ENCODE measurements around the gene SLC35A3.

The SLC35A3 gene

DNA sequence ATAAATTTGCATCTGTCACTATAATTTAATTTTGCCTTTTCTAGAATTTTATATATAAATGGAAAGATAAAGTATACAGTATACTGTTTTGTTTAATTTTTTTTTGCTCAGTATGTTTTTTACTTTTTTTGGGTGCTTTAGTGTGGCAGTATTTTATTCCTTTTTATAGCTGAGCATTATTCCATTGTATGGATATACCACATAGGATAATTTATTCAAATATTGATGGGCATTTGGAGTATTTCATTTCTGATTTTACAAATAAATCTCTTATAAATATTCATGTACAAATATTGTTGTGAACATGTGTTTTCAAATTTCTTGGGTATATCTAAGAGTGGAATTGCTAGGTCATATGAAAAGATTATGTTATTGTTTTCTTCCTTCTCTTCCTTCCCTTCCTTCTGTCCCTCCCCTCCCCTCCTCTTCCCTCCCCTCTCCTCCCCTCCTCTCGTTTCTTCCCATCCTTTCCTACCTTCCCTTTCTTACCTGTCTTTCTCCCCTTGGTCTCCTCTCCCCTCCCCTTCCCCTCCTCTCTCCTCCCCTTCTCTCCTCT, 18.5 kb downstream of the SLC35A3 start:
- Histone ChIP-seq H2AK5ac (ENCODE audit: low read depth, low read length) (no peak overlapping the region), H2AFZ (ENCODE audit: low read length) (no peak overlapping the region), H2BK15ac (ENCODE audit: low read length) (no peak overlapping the region), H3K4me2 (ENCODE audit: insufficient read depth, low read length, poor library complexity, severe bottlenecking) (no peak overlapping the region), H3K4me3 (ENCODE audit: low read length in 2 of 2) (no peak overlapping the region), H3K36me3 (replicated peaks in 1 of 2; ENCODE audit: control insufficient read depth in 2 of 2, insufficient read depth in 2 of 2, low read length in 2 of 2) (no peaks in the 10 kb centered on the region), H4K91ac (ENCODE audit: low read depth, low read length, poor library complexity) (no peak overlapping the region), H3K9me3 (replicated peaks in 1 of 2; ENCODE audit: control insufficient read depth in 2 of 2, insufficient read depth in 1 of 2, low read depth in 1 of 2, low read length in 2 of 2) (peaks cover 1 to 12% of the 10 kb centered on the region in 2 donors), H3K79me1 (ENCODE audit: low read depth, low read length) (no peaks in the 10 kb centered on the region), H3K27ac (replicated peaks; ENCODE audit: low read length) (no peak overlapping the region), H4K8ac (ENCODE audit: low read depth, low read length) (no peak overlapping the region), H3K18ac (ENCODE audit: low read length) (no peak overlapping the region), H3K23ac (ENCODE audit: low read depth, low read length, poor library complexity) (no peak overlapping the region), H3K14ac (ENCODE audit: low read length) (no peak overlapping the region), H2BK5ac (ENCODE audit: low read length) (no peak overlapping the region), H3K27me3 (ENCODE audit: control insufficient read depth in 3 of 3, insufficient read depth in 3 of 3, low read depth in 1 of 3, low read length in 3 of 3) (no peaks in the 10 kb centered on the region), H2BK120ac (ENCODE audit: low read depth, low read length) (no peak overlapping the region), H3K4me1 (ENCODE audit: control insufficient read depth in 2 of 2, insufficient read depth in 1 of 2, low read depth in 1 of 2, low read length in 2 of 2) (no peaks in the 10 kb centered on the region), H2BK12ac (ENCODE audit: low read length) (no peak overlapping the region), H3K9ac (ENCODE audit: low read depth, low read length, poor library complexity) (no peak overlapping the region), H3K4ac (ENCODE audit: low read length) (no peak overlapping the region)
- WGBS, 2 donors (ENCODE audit: extremely low coverage in 2 of 2, insufficient read length in 2 of 2, insufficient replicate concordance in 1 of 2), result no CpG with 5 or more reads among the region's 1 CpG
- no peak for DNase-seq (ENCODE audit: low spot score)

DNA sequence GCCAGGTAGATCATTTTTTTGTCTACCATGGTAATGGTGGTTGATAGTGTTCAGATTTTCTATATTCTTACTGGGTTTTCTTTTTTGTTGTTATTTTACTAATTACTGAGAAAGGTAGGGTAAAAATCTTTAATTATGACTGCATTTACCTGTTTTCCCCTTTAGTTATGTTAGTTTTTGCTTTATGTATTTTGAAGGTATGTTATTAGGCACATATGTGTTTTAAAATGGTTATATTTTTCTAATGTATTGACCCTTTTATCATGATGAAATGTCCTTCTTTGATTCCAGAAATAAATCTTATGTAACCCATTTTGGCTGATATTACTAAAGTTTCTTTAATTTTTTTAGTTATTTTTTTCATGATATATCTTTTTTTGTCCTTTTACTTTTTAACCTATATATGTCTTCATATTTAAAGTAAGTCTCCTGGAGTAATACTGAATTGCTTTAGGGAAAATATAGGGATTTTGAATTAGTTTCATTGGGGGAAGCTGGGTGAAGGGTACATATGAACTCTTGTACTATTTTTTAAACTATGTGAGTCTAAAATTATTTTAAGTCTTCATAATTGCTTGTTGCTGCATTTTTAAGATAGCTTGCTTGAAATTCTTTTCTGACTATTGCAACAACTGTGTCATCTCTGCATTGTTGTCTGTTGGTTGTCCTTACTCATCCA, 22.4 kb downstream of the SLC35A3 start:
- H3K36me3 ChIP-seq (replicated peaks in 1 of 2; ENCODE audit: control insufficient read depth in 2 of 2, insufficient read depth in 2 of 2, low read length in 2 of 2), result peaks cover 0 to 11% of the 10 kb centered on the region in 2 donors
- H3K23ac ChIP-seq (ENCODE audit: low read depth, low read length, poor library complexity), result no peak overlapping the region
- no peak overlapping the region for H4K91ac ChIP-seq (ENCODE audit: low read depth, low read length, poor library complexity)
- H3K4ac ChIP-seq (ENCODE audit: low read length), result no peak overlapping the region
- H3K4me3 ChIP-seq (ENCODE audit: low read length in 2 of 2), result no peak overlapping the region
- no peak overlapping the region for H2AFZ ChIP-seq (ENCODE audit: low read length)
- H2BK120ac ChIP-seq (ENCODE audit: low read depth, low read length), result no peak overlapping the region
- no peak overlapping the region for H4K8ac ChIP-seq (ENCODE audit: low read depth, low read length)
- H3K9me3 ChIP-seq (replicated peaks in 1 of 2; ENCODE audit: control insufficient read depth in 2 of 2, insufficient read depth in 1 of 2, low read depth in 1 of 2, low read length in 2 of 2), result peaks cover 1 to 12% of the 10 kb centered on the region in 2 donors
- no peak overlapping the region for H3K18ac ChIP-seq (ENCODE audit: low read length)
- H3K79me1 ChIP-seq (ENCODE audit: low read depth, low read length), result no peaks in the 10 kb centered on the region
- no peaks in the 10 kb centered on the region for H3K4me1 ChIP-seq (ENCODE audit: control insufficient read depth in 2 of 2, insufficient read depth in 1 of 2, low read depth in 1 of 2, low read length in 2 of 2)
- no peak overlapping the region for H2BK5ac ChIP-seq (ENCODE audit: low read length)
- no peak for DNase-seq (ENCODE audit: low spot score)
- no peak overlapping the region for H3K4me2 ChIP-seq (ENCODE audit: insufficient read depth, low read length, poor library complexity, severe bottlenecking)
- H2BK15ac ChIP-seq (ENCODE audit: low read length), result no peak overlapping the region
- H3K9ac ChIP-seq (ENCODE audit: low read depth, low read length, poor library complexity), result no peak overlapping the region
- no peak overlapping the region for H2BK12ac ChIP-seq (ENCODE audit: low read length)
- H3K27ac ChIP-seq (replicated peaks; ENCODE audit: low read length), result no peak overlapping the region
- no peak overlapping the region for H3K14ac ChIP-seq (ENCODE audit: low read length)
- no peaks in the 10 kb centered on the region for H3K27me3 ChIP-seq (ENCODE audit: control insufficient read depth in 3 of 3, insufficient read depth in 3 of 3, low read depth in 1 of 3, low read length in 3 of 3)
- H2AK5ac ChIP-seq (ENCODE audit: low read depth, low read length), result no peak overlapping the region

DNA sequence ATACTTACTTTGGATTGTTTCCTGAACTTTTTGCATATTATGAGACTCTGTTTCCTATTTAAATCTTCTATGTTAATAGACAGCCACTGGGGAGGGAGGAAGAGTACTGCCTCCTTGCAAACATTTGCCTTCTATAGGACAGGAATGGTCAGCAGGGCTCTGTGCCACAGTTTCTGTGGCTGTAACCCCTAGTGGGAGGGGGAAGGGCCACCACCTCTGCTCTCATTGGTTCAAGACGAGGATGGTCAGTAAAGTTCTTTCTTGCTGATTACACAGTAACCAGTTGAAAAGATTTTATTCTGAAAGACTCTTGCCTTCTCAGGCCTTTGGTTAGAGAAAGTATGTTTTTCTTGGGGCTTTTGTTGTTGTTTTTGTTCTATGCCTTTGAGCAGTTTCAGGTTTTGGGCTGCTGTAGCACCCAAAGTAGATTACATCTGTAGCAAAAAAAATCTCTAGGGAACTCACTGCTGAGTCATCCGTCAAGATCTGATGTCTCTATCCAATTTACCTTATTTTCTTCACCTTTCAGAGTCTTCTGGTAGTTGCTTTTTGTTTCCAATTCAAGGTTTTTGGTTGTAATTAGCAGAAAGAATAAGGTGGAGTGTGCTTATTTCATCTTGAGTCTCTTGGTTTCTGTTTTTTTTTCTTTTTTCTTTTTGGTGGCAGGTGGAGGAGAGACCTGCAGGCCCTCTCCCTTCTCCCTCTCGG, 23.1 kb downstream of the SLC35A3 start:
- no peak overlapping the region for H2BK5ac ChIP-seq (ENCODE audit: low read length)
- H4K91ac ChIP-seq (ENCODE audit: low read depth, low read length, poor library complexity), result no peak overlapping the region
- H3K27ac ChIP-seq (replicated peaks; ENCODE audit: low read length), result peak overlapping the region; percentile 31
- no peak overlapping the region for H2BK15ac ChIP-seq (ENCODE audit: low read length)
- DNase-seq (ENCODE audit: low spot score), result no peak
- no peak overlapping the region for H2AFZ ChIP-seq (ENCODE audit: low read length)
- no peak overlapping the region for H3K4ac ChIP-seq (ENCODE audit: low read length)
- no peak overlapping the region for H2BK120ac ChIP-seq (ENCODE audit: low read depth, low read length)
- peaks cover 0 to 11% of the 10 kb centered on the region in 2 donors for H3K36me3 ChIP-seq (replicated peaks in 1 of 2; ENCODE audit: control insufficient read depth in 2 of 2, insufficient read depth in 2 of 2, low read length in 2 of 2)
- no peak overlapping the region for H3K4me3 ChIP-seq (ENCODE audit: low read length in 2 of 2)
- no peak overlapping the region for H2AK5ac ChIP-seq (ENCODE audit: low read depth, low read length)
- no CpG with 5 or more reads among the region's 3 CpGs for WGBS, 2 donors (ENCODE audit: extremely low coverage in 2 of 2, insufficient read length in 2 of 2, insufficient replicate concordance in 1 of 2)
- no peak overlapping the region for H3K23ac ChIP-seq (ENCODE audit: low read depth, low read length, poor library complexity)
- H3K27me3 ChIP-seq (ENCODE audit: control insufficient read depth in 3 of 3, insufficient read depth in 3 of 3, low read depth in 1 of 3, low read length in 3 of 3), result no peaks in the 10 kb centered on the region
- H3K18ac ChIP-seq (ENCODE audit: low read length), result no peak overlapping the region
- H3K9ac ChIP-seq (ENCODE audit: low read depth, low read length, poor library complexity), result no peak overlapping the region
- no peaks in the 10 kb centered on the region for H3K4me1 ChIP-seq (ENCODE audit: control insufficient read depth in 2 of 2, insufficient read depth in 1 of 2, low read depth in 1 of 2, low read length in 2 of 2)
- no peaks in the 10 kb centered on the region for H3K79me1 ChIP-seq (ENCODE audit: low read depth, low read length)
- H3K9me3 ChIP-seq (replicated peaks in 1 of 2; ENCODE audit: control insufficient read depth in 2 of 2, insufficient read depth in 1 of 2, low read depth in 1 of 2, low read length in 2 of 2), result peaks cover 1 to 12% of the 10 kb centered on the region in 2 donors
- no peak overlapping the region for H3K14ac ChIP-seq (ENCODE audit: low read length)
- H4K8ac ChIP-seq (ENCODE audit: low read depth, low read length), result no peak overlapping the region
- no peak overlapping the region for H3K4me2 ChIP-seq (ENCODE audit: insufficient read depth, low read length, poor library complexity, severe bottlenecking)
- no peak overlapping the region for H2BK12ac ChIP-seq (ENCODE audit: low read length)

DNA sequence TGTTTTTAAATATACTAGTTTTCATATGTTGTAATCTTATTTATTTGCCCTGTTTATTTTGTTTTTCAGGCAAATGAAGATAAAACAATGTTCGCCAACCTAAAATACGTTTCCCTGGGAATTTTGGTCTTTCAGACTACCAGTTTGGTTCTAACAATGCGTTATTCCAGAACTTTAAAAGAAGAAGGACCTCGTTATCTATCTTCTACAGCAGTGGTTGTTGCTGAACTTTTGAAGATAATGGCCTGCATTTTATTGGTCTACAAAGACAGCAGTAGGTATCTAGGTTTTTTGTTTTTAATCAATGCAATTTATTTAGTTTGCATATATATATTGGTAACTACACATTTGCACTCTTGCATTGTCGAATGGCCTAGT, 23.7 kb downstream of the SLC35A3 start:
- H2BK12ac ChIP-seq (ENCODE audit: low read length), result no peak overlapping the region
- no peak overlapping the region for H3K27ac ChIP-seq (replicated peaks; ENCODE audit: low read length)
- no peak overlapping the region for H3K9ac ChIP-seq (ENCODE audit: low read depth, low read length, poor library complexity)
- no peak overlapping the region for H3K23ac ChIP-seq (ENCODE audit: low read depth, low read length, poor library complexity)
- H3K27me3 ChIP-seq (ENCODE audit: control insufficient read depth in 3 of 3, insufficient read depth in 3 of 3, low read depth in 1 of 3, low read length in 3 of 3), result no peaks in the 10 kb centered on the region
- no peak overlapping the region for H2BK15ac ChIP-seq (ENCODE audit: low read length)
- H4K8ac ChIP-seq (ENCODE audit: low read depth, low read length), result no peak overlapping the region
- no peak for DNase-seq (ENCODE audit: low spot score)
- H3K18ac ChIP-seq (ENCODE audit: low read length), result no peak overlapping the region
- H2AK5ac ChIP-seq (ENCODE audit: low read depth, low read length), result no peak overlapping the region
- peaks cover 1 to 12% of the 10 kb centered on the region in 2 donors for H3K9me3 ChIP-seq (replicated peaks in 1 of 2; ENCODE audit: control insufficient read depth in 2 of 2, insufficient read depth in 1 of 2, low read depth in 1 of 2, low read length in 2 of 2)
- H3K4me3 ChIP-seq (ENCODE audit: low read length in 2 of 2), result no peak overlapping the region
- H3K4me2 ChIP-seq (ENCODE audit: insufficient read depth, low read length, poor library complexity, severe bottlenecking), result no peak overlapping the region
- no peak overlapping the region for H2AFZ ChIP-seq (ENCODE audit: low read length)
- no peak overlapping the region for H2BK120ac ChIP-seq (ENCODE audit: low read depth, low read length)
- H4K91ac ChIP-seq (ENCODE audit: low read depth, low read length, poor library complexity), result no peak overlapping the region
- no peak overlapping the region for H3K14ac ChIP-seq (ENCODE audit: low read length)
- no peaks in the 10 kb centered on the region for H3K4me1 ChIP-seq (ENCODE audit: control insufficient read depth in 2 of 2, insufficient read depth in 1 of 2, low read depth in 1 of 2, low read length in 2 of 2)
- H2BK5ac ChIP-seq (ENCODE audit: low read length), result no peak overlapping the region
- no CpG with 5 or more reads among the region's 5 CpGs for WGBS, 2 donors (ENCODE audit: extremely low coverage in 2 of 2, insufficient read length in 2 of 2, insufficient replicate concordance in 1 of 2)
- H3K4ac ChIP-seq (ENCODE audit: low read length), result no peak overlapping the region
- peaks cover 0 to 11% of the 10 kb centered on the region in 2 donors for H3K36me3 ChIP-seq (replicated peaks in 1 of 2; ENCODE audit: control insufficient read depth in 2 of 2, insufficient read depth in 2 of 2, low read length in 2 of 2)
- H3K79me1 ChIP-seq (ENCODE audit: low read depth, low read length), result no peaks in the 10 kb centered on the region
